Stimulated activated effector memory CD8-positive, alpha-beta T cell treated with anti-CD3 and anti-CD28 coated beads, Interleukin-12 subunit alpha, Interleukin-12 subunit beta, amount 100 ng/mL, for 72 hours (primary cell): Measurements from ENCODE around the gene PMF1.

Experiments used
- ATAC-seq: fragments of 150-1000 bp; cut with Tn5 transposase; 2 replicates; pipeline ENCODE4 v1.10.0; 2021
- DNase-seq, 2 donors: peaks; one replicate each; pipeline ENCODE4 v3.0.0; 2021 to 2022; ENCODE audit warnings: low spot score in 2 of 2
- H3K27ac Mint-ChIP-seq: one replicate; pipeline ENCODE4 v1.8.0; 2022; ENCODE audit warnings: mild to moderate bottlenecking, mixed read lengths
- H3K36me3 Mint-ChIP-seq: one replicate; pipeline ENCODE4 v1.8.0; 2022; ENCODE audit warnings: mild to moderate bottlenecking, mixed read lengths
- H3K4me1 Mint-ChIP-seq: one replicate; pipeline ENCODE4 v1.8.0; 2022; ENCODE audit warnings: mixed read lengths
- H3K4me3 Mint-ChIP-seq: one replicate; pipeline ENCODE4 v1.8.0; 2022; ENCODE audit warnings: mild to moderate bottlenecking, mixed read lengths
- H3K9me3 Mint-ChIP-seq: one replicate; pipeline ENCODE4 v1.8.0; 2022; ENCODE audit warnings: mixed read lengths

The PMF1 gene

GRCh38 chr1:156217871-156218270, 5.1 kb downstream of the PMF1 start:
- H3K27ac Mint-ChIP-seq: peak overlapping the region; percentile 91
- H3K36me3 Mint-ChIP-seq: peaks cover 90% of the 10 kb centered on the region
- peak in 1 of 2 donors; percentile 81 for DNase-seq
- ATAC-seq: peak; percentile 65
- no peaks in the 10 kb centered on the region for H3K9me3 Mint-ChIP-seq
- H3K4me3 Mint-ChIP-seq: peak overlapping the region; percentile 63
- peaks cover 58% of the 10 kb centered on the region for H3K4me1 Mint-ChIP-seq

DNA sequence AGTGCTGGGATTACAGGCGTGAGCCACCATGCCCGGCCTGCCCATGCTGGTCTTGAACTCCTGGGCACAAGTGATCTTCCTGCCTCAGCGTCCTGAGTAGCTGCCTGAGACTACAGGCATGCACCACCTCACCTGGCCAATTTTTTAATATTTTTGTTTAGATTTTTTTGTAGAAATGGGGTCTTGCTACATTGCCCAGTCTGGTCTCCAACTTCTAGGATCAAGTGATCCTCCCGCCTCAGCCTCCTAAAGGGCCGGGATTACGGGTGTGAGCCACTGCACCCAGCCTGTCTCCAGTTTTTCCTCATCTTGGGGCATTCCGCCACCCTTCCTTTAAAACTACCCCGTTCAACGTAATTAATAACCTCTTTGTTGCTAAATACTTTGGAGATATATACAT, 7.4 kb downstream of the PMF1 start:
- peaks cover 62% of the 10 kb centered on the region for H3K4me1 Mint-ChIP-seq
- peak overlapping the region; percentile 57 for H3K4me3 Mint-ChIP-seq
- no peak for ATAC-seq

DNA sequence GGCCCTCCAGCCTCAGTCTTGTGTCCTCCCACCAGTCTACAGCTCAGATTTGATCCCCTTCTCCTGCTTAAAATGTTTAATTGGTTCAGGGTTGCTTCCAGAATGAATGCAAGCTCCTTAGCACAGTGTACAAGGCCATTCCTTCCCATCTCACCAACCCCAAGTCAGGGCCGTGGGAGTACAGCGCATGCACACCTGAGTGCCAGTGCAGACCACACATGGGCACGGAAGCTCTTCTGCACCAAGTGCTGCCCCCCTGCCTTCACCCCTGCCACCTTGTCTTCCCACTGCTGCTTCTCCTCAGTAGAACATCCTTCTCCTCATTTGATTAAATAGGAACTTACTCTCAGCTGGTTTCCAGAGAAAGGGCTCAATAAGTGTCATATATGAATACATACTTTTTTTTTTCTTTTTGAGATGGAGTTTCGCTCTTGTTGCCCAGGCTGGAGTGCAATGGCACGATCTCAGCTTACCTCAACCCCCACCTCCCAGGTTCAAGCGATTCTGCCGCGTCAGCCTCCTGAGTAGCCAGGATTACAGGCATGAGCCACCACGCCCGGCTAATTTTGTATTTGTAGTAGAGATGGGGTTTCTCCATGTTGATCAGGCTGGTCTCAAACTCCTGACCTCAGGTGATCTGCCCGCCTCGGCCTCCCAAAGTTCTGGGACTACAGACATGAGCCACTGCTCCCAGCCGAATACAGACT, 9.3 kb downstream of the PMF1 start:
- H3K36me3 Mint-ChIP-seq: peaks cover 97% of the 10 kb centered on the region

More for the DNA sequence above, 7.4 kb downstream of the PMF1 start:
- Mint-ChIP-seq H3K27ac (peak overlapping the region; percentile 91), H3K36me3 (peaks cover 90% of the 10 kb centered on the region), H3K9me3 (no peaks in the 10 kb centered on the region)
- no peak for DNase-seq

DNA sequence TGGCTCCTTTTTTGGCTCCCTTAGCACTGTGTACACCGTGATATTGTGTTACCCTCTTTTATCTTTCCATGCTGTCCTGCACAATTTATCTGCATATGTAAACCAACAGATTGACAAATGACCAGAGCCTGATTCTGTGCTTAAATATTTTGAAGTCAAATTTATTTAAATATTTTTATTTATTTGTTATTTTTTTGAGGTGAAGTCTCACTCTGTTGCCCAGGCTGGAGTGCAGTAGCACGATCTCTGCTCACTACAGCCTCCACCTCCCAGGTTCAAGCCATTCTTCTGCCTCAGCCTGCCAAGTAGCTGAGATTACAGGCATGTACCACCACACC, 12.8 kb downstream of the PMF1 start:
- Mint-ChIP-seq H3K36me3 (peaks cover 99% of the 10 kb centered on the region), H3K4me1 (peaks cover 56% of the 10 kb centered on the region), H3K27ac (no peak overlapping the region), H3K9me3 (no peaks in the 10 kb centered on the region), H3K4me3 (no peak overlapping the region)
- ATAC-seq (no peak), DNase-seq (no peak)

More for the DNA sequence above, 9.3 kb downstream of the PMF1 start:
- ATAC-seq (no peak), DNase-seq (no peak)
- peak overlapping the region; percentile 57 for H3K4me3 Mint-ChIP-seq
- peaks cover 75% of the 10 kb centered on the region for H3K4me1 Mint-ChIP-seq
- H3K27ac Mint-ChIP-seq: peak overlapping the region; percentile 91
- H3K9me3 Mint-ChIP-seq: no peaks in the 10 kb centered on the region

- DNase-seq: no peak
- ATAC-seq: peak; percentile 14
- Mint-ChIP-seq H3K4me1 (peaks cover 51% of the 10 kb centered on the region), H3K4me3 (no peak overlapping the region), H3K27ac (peak overlapping the region; percentile 68), H3K36me3 (peaks cover 99% of the 10 kb centered on the region), H3K9me3 (no peaks in the 10 kb centered on the region)
Observed at GRCh38 chr1:156226116-156226538, 13.3 kb downstream of the PMF1 start.

DNA sequence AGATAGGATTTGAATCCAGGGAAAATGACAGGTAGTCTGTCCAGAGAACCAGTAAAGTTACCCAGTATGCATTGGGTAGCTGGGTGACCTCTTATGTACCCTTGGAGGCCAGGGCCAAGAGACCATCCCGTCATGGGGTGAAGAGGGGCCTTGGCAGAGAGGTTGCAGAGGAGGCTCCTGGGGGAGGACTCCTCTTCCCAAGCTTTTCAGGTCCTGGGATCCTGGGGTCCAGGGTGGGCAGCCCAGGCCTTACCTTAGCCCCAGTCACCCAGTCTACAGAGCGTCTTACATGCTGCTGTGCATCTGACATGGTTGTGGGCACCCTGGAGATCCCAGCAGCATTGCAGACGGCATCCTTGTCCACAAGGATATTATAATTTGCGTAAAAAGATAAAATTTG, 14.0 kb downstream of the PMF1 start:
- H3K4me1 Mint-ChIP-seq: peaks cover 44% of the 10 kb centered on the region
- H3K9me3 Mint-ChIP-seq: no peaks in the 10 kb centered on the region
- no peak overlapping the region for H3K4me3 Mint-ChIP-seq
- H3K27ac Mint-ChIP-seq: peak overlapping the region; percentile 68
- H3K36me3 Mint-ChIP-seq: peaks cover 99% of the 10 kb centered on the region
- no peak for DNase-seq
- no peak for ATAC-seq

GRCh38 chr1:156228501-156228900, 15.7 kb downstream of the PMF1 start:
- Mint-ChIP-seq H3K9me3 (no peaks in the 10 kb centered on the region), H3K4me1 (peaks cover 27% of the 10 kb centered on the region), H3K4me3 (no peak overlapping the region), H3K27ac (no peak overlapping the region), H3K36me3 (peaks cover 99% of the 10 kb centered on the region)
- ATAC-seq (no peak), DNase-seq (no peak)

DNA sequence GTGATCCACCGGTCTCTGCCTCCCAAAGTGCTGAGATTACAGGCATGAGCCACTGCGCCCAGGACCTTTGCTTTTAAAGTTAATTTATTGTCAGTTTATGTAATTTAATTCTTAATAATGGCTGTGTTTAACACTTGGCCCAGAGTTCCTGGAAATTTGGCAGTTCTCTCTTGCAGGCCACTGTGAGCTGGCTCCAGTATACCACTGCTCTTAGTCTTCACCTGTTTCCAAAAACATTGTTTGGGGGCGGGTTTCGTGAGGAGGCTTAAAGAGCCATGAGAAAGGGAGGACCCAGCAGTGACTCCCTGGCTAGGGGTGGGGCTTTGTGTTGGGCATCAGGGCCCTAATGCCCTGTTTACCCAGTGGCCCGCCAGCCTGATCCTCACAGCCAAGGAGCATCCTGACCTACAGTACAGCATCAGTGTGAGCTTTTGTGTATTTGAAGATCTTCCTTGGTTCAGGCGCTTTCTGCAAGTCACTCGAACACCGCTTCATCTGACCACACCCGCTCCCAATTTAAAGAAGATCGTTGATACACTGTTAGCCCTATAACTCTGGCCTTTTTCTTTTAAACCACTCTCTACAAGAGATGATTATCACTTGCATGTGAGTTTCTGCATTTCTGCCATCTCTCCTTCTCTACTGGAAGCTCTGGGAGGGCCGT, 17.1 kb downstream of the PMF1 start:
- Mint-ChIP-seq H3K27ac (no peak overlapping the region), H3K4me3 (no peak overlapping the region), H3K9me3 (no peaks in the 10 kb centered on the region), H3K4me1 (peaks cover 23% of the 10 kb centered on the region), H3K36me3 (peaks cover 100% of the 10 kb centered on the region)
- DNase-seq (no peak), ATAC-seq (no peak)

- peaks cover 18% of the 10 kb centered on the region for H3K4me1 Mint-ChIP-seq
- H3K36me3 Mint-ChIP-seq: peaks cover 100% of the 10 kb centered on the region
- no peaks in the 10 kb centered on the region for H3K9me3 Mint-ChIP-seq
- DNase-seq (no peak), ATAC-seq (no peak)
- H3K4me3 Mint-ChIP-seq: no peak overlapping the region
- H3K27ac Mint-ChIP-seq: no peak overlapping the region
Observed at GRCh38 chr1:156230473-156230837, 17.6 kb downstream of the PMF1 start.

- ATAC-seq (no peak), DNase-seq (no peak)
- H3K27ac Mint-ChIP-seq: no peak overlapping the region
- H3K4me1 Mint-ChIP-seq: peaks cover 8% of the 10 kb centered on the region
- H3K4me3 Mint-ChIP-seq: no peak overlapping the region
- no peaks in the 10 kb centered on the region for H3K9me3 Mint-ChIP-seq
- peaks cover 100% of the 10 kb centered on the region for H3K36me3 Mint-ChIP-seq
Observed at GRCh38 chr1:156232201-156232894, 19.5 kb downstream of the PMF1 start.

GRCh38 chr1:156233426-156234127, 20.8 kb downstream of the PMF1 start:
- Mint-ChIP-seq H3K27ac (no peak overlapping the region), H3K4me3 (no peak overlapping the region), H3K4me1 (peaks cover 2% of the 10 kb centered on the region), H3K36me3 (peaks cover 100% of the 10 kb centered on the region), H3K9me3 (no peaks in the 10 kb centered on the region)
- DNase-seq: no peak
- ATAC-seq: no peak

DNA sequence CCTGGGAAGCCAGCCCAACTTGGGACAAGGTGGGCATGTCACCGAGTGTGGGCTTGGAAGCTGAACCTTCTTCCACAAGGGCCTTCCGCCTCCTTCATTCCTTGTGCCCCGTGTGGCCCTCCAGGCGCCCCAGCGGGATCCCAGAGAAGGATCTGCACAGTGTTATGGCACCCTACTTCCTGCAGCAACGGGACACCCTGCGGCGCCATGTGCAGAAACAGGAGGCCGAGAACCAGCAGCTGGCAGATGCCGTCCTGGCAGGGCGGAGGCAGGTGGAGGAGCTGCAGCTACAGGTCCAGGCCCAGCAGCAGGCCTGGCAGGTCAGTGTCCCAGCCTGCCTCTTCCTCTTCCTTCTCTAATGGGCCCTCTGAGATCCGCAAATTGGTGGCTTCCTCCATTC, 23.4 kb downstream of the PMF1 start:
- ATAC-seq (no peak), DNase-seq (no peak)
- Mint-ChIP-seq H3K4me1 (peaks cover 3% of the 10 kb centered on the region), H3K4me3 (no peak overlapping the region), H3K9me3 (no peaks in the 10 kb centered on the region), H3K36me3 (peaks cover 97% of the 10 kb centered on the region), H3K27ac (no peak overlapping the region)

DNA sequence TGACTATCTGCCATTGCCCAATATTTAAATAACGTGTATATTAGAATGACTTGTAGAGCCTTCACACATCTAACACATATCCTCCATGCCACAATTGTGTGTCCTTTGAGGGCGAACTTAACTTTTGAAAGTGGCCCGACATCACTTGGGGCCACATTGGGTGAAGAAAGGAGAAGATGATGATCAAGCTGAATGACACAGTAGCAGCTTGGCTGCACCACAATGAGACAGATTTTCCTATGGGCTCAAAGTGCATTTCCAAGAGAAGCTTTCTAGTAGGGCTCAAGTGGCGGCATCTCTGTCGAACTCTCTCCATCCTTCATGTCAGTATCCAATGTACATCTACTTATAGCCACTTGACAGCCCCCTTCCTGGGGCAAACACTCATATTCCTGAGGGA, 25.4 kb downstream of the PMF1 start:
- DNase-seq (no peak), ATAC-seq (no peak)
- Mint-ChIP-seq H3K36me3 (peaks cover 86% of the 10 kb centered on the region), H3K4me1 (peaks cover 8% of the 10 kb centered on the region), H3K27ac (no peak overlapping the region), H3K9me3 (no peaks in the 10 kb centered on the region), H3K4me3 (no peak overlapping the region)

GRCh38 chr1:156241311-156241811, 28.6 kb downstream of the PMF1 start:
- no peak for DNase-seq
- Mint-ChIP-seq H3K9me3 (no peaks in the 10 kb centered on the region), H3K4me3 (no peak overlapping the region), H3K36me3 (peaks cover 81% of the 10 kb centered on the region), H3K27ac (no peak overlapping the region), H3K4me1 (peaks cover 32% of the 10 kb centered on the region)
- ATAC-seq: no peak

- H3K36me3 Mint-ChIP-seq: peaks cover 81% of the 10 kb centered on the region
- no peak for ATAC-seq
Observed at GRCh38 chr1:156241926-156242325, 29.1 kb downstream of the PMF1 start, which contains the start of gene BGLAP. Gene BGLAP, plus strand, starts transcription at chr1:156242184. Its CDS starts 48 bp downstream, at chr1:156242232.

More at GRCh38 chr1:156241926-156242325, 29.1 kb downstream of the PMF1 start, which contains the start of gene BGLAP:
- H3K9me3 Mint-ChIP-seq: no peaks in the 10 kb centered on the region
- no peak within 1 kb of the TSS for H3K4me3 Mint-ChIP-seq
- H3K4me1 Mint-ChIP-seq: peaks cover 33% of the 10 kb centered on the region
- peak within 1 kb of the TSS; percentile 26 for H3K27ac Mint-ChIP-seq
- DNase-seq: no peak
